Measurements from ENCODE around the gene MBD3. TPM values are rescaled to one million over a fixed set of nuclear protein-coding genes. Genes with fewer than 3 reads are reported as not detected.

MBD3 gene
- total and polyA plus RNA-seq, 2 experiments from 2014 or later = 27.6 to 118 TPM

- Histone ChIP-seq H3K27me3 (ENCODE audit: insufficient read depth) (no peaks in the 10 kb centered on the region), H3K79me2 (replicated peaks; ENCODE audit: insufficient read depth) (peaks cover 48% of the 10 kb centered on the region), H3F3A (replicated peaks; ENCODE audit: low read depth) (peaks cover 32% of the 10 kb centered on the region), H3K27ac (ENCODE audit: low read depth) (peak overlapping the region; percentile 99), H3K4me2 (peak overlapping the region; percentile 98), H4K20me1 (replicated peaks; ENCODE audit: insufficient read depth) (peaks cover 17% of the 10 kb centered on the region), H3K4me3 (peak overlapping the region; percentile 94), H3K9me2 (ENCODE audit: insufficient read depth) (no peaks in the 10 kb centered on the region), H3K4me1 (ENCODE audit: insufficient read depth) (peaks cover 11% of the 10 kb centered on the region), H2AFZ (no peak overlapping the region), H3K36me3 (ENCODE audit: insufficient read depth) (peaks cover 5% of the 10 kb centered on the region)
- Mint-ChIP-seq H3K4me3 (peak overlapping the region; percentile 89), H3K27ac (peak overlapping the region; percentile 95), H3K27me3 (ENCODE audit: insufficient read depth, low read depth, poor library complexity) (peaks cover 29% of the 10 kb centered on the region), H3K4me1 (peaks cover 6% of the 10 kb centered on the region), H3K9me3 (no peaks in the 10 kb centered on the region), H3K36me3 (ENCODE audit: low read depth) (peaks cover 36% of the 10 kb centered on the region)
- DNase-seq (ENCODE audit: low spot score) (peak; percentile 89), ATAC-seq (peak; percentile 55)
- TF ChIP-seq POLR2AphosphoS5 (IDR thresholded peaks at IDR 0.05; ENCODE audit: low read depth) (peak; percentile 92), EZH2 (IDR thresholded peaks at IDR 0.05; ENCODE audit: low read depth, unreplicated experiment) (no peak)
Measured at GRCh38 chr19:1592024-1592754, 476 bp downstream of the MBD3 start.

- peaks cover 15% of the 10 kb centered on the region for H4K20me1 ChIP-seq (replicated peaks; ENCODE audit: insufficient read depth)
- H3K9me2 ChIP-seq (ENCODE audit: insufficient read depth) = no peaks in the 10 kb centered on the region
- H3K4me3 ChIP-seq = peak overlapping the region; percentile 94
- H3K4me1 ChIP-seq (ENCODE audit: insufficient read depth) = peaks cover 11% of the 10 kb centered on the region
- H3K36me3 ChIP-seq (ENCODE audit: insufficient read depth) = no peaks in the 10 kb centered on the region; the same call in 1 of the 2 replicates
- H3K9me3 Mint-ChIP-seq = no peaks in the 10 kb centered on the region
- H3K79me2 ChIP-seq (replicated peaks; ENCODE audit: insufficient read depth) = peaks cover 55% of the 10 kb centered on the region
- no peak overlapping the region for H2AFZ ChIP-seq
- peak overlapping the region; percentile 95 for H3K27ac Mint-ChIP-seq
- H3K27me3 Mint-ChIP-seq (ENCODE audit: insufficient read depth, low read depth, poor library complexity) = peaks cover 29% of the 10 kb centered on the region
- H3K4me2 ChIP-seq = peak overlapping the region; percentile 98
- no peaks in the 10 kb centered on the region for H3K27me3 ChIP-seq (ENCODE audit: insufficient read depth)
- H3K36me3 Mint-ChIP-seq (ENCODE audit: low read depth) = peaks cover 31% of the 10 kb centered on the region; the same call in 2 of the 3 replicates
- DNase-seq (ENCODE audit: low spot score) (no peak), ATAC-seq (no peak; the same call in 2 of the 3 replicates)
- peak overlapping the region; percentile 99 for H3K27ac ChIP-seq (ENCODE audit: low read depth)
- H3K4me1 Mint-ChIP-seq = peaks cover 6% of the 10 kb centered on the region
- peak overlapping the region; percentile 89 for H3K4me3 Mint-ChIP-seq
- H3F3A ChIP-seq (replicated peaks; ENCODE audit: low read depth) = peaks cover 32% of the 10 kb centered on the region
- no peak for TF ChIP-seq POLR2AphosphoS5 (IDR thresholded peaks at IDR 0.05; ENCODE audit: low read depth)
- TF ChIP-seq EZH2 (IDR thresholded peaks at IDR 0.05; ENCODE audit: low read depth, unreplicated experiment) = no peak
- TF ChIP-seq CREB1 (CRISPR knock-in tag; IDR thresholded peaks at IDR 0.05; ENCODE audit: low read depth) = no peak
- no peak for TF ChIP-seq CTCF (conservative IDR thresholded peaks at IDR 0.05; ENCODE audit: low read depth in 2 of 2)
- no peak for TF ChIP-seq ETS1 (IDR thresholded peaks at IDR 0.05)
- no peak for TF ChIP-seq JUNB (IDR thresholded peaks at IDR 0.05; ENCODE audit: unreplicated experiment)
- TF ChIP-seq ZNF331 (CRISPR knock-in tag; IDR thresholded peaks at IDR 0.05; ENCODE audit: low read depth) = no peak
- TF ChIP-seq STAT1 (IDR thresholded peaks at IDR 0.05; ENCODE audit: unreplicated experiment) = no peak
- no peak for TF ChIP-seq ZNF462 (CRISPR knock-in tag; IDR thresholded peaks at IDR 0.05)
- no peak for TF ChIP-seq EZH2phosphoT487 (IDR thresholded peaks at IDR 0.05; ENCODE audit: unreplicated experiment)
- no peak for TF ChIP-seq NANOG (IDR thresholded peaks at IDR 0.05; ENCODE audit: borderline replicate concordance)
Measured at GRCh38 chr19:1591421-1592023, 1.1 kb downstream of the MBD3 start.
